GM18861 (cell line): ENCODE measurements around the gene NMNAT1.
A peak's percentile ranks its signal among the peaks of the same experiment; 100 is the strongest.
"Not testable (repeated sequence)": the region's sequence is repeated elsewhere in the genome, so short reads cannot be mapped to it uniquely, and the experiment has no call there.

ENCODE experiments used
- ATAC-seq: cut with Tn5 transposase; IDR thresholded peaks from one replicate; pipeline ENCODE4 v1.9.1; 2021; ENCODE audit not compliant: unreplicated experiment

The NMNAT1 gene

GRCh38 chr1:9942939-9943788, at the start of gene NMNAT1, which contains the start of gene LZIC:
Gene NMNAT1, plus strand, starts transcription at chr1:9943475. Its CDS starts 28,599 bp downstream, at chr1:9972074.
Gene LZIC, minus strand, starts transcription at chr1:9943391. Its CDS starts 6,772 bp downstream, at chr1:9936619.
- ATAC-seq = peak; percentile 89

- no peak for ATAC-seq
Observed at GRCh38 chr1:9894115-9894514, 49.2 kb upstream of the NMNAT1 start.

GRCh38 chr1:9900142-9901043, 42.9 kb upstream of the NMNAT1 start:
- no peak for ATAC-seq

- no peak for ATAC-seq
Observed at GRCh38 chr1:9901148-9902059, 41.9 kb upstream of the NMNAT1 start.

GRCh38 chr1:9902060-9902452, 41.2 kb upstream of the NMNAT1 start:
- ATAC-seq = no peak

- no peak for ATAC-seq
Observed at GRCh38 chr1:9903801-9904527, 39.3 kb upstream of the NMNAT1 start.

- no peak for ATAC-seq
Observed at GRCh38 chr1:9904596-9904995, 38.7 kb upstream of the NMNAT1 start.

- ATAC-seq = no peak
Observed at GRCh38 chr1:9905010-9905409, 38.3 kb upstream of the NMNAT1 start.

- no peak for ATAC-seq
Observed at GRCh38 chr1:9906466-9906865, 36.8 kb upstream of the NMNAT1 start.

- no peak for ATAC-seq
Observed at GRCh38 chr1:9907441-9907840, 35.8 kb upstream of the NMNAT1 start.

GRCh38 chr1:9908871-9909233, 34.4 kb upstream of the NMNAT1 start:
- ATAC-seq = no peak

- ATAC-seq = peak; percentile 1
Observed at GRCh38 chr1:9909234-9910046, 33.8 kb upstream of the NMNAT1 start.

- peak; percentile 64 for ATAC-seq
Observed at GRCh38 chr1:9910076-9910422, 33.2 kb upstream of the NMNAT1 start, which contains the start of gene CTNNBIP1. Gene CTNNBIP1, minus strand, starts transcription at chr1:9910269. Its CDS starts 38,205 bp downstream, at chr1:9872064.

GRCh38 chr1:9910423-9911178, 32.7 kb upstream of the NMNAT1 start:
- ATAC-seq = peak; percentile 81

- no peak for ATAC-seq
Observed at GRCh38 chr1:9912264-9912936, 30.9 kb upstream of the NMNAT1 start.

- no peak for ATAC-seq
Observed at GRCh38 chr1:9914610-9914937, 28.7 kb upstream of the NMNAT1 start.

GRCh38 chr1:9916452-9916851, 26.8 kb upstream of the NMNAT1 start:
- ATAC-seq = no peak

GRCh38 chr1:9917495-9917894, 25.8 kb upstream of the NMNAT1 start:
- ATAC-seq = not testable (repeated sequence)
